GM23338 (cell line): Measurements from ENCODE around the gene RRP1.

Experiments
- CREB1 ChIP-seq: fragments of 250-450 bp; sonication (Bioruptor Pico); IDR thresholded peaks from 2 replicates; pipeline ENCODE4 v1.5.0; 2020; ENCODE audit warnings: low read depth, mild to moderate bottlenecking, moderate library complexity
- CTCF ChIP-seq, 2 experiments: fragments of 200-600 bp in 1 of 2; sonication (generic) in 1 of 2; conservative IDR thresholded peaks; 2 replicates each; pipeline versions ENCODE4 v1.5.1 to v1.6.1; 2016 to 2017; ENCODE audit warnings: antibody characterized with exemption in 2 of 2, low read depth in 2 of 2, mild to moderate bottlenecking in 2 of 2, moderate library complexity in 1 of 2
- ETS1 ChIP-seq: IDR thresholded peaks from 2 replicates; pipeline ENCODE4 v1.6.1; 2016; ENCODE audit warnings: antibody characterized with exemption
- EZH2 ChIP-seq: fragments of 200-600 bp; sonication (generic); IDR thresholded peaks from one replicate; pipeline ENCODE4 v1.8.0; 2017; ENCODE audit warnings: antibody characterized with exemption, mild to moderate bottlenecking, low read depth; ENCODE audit not compliant: unreplicated experiment
- EZH2phosphoT487 ChIP-seq: fragments of 200-600 bp; sonication (generic); IDR thresholded peaks from one replicate; pipeline ENCODE4 v1.8.1; 2018; ENCODE audit warnings: antibody characterized with exemption; ENCODE audit not compliant: unreplicated experiment
- JUNB ChIP-seq: IDR thresholded peaks from one replicate; pipeline ENCODE4 v1.6.1; 2016; ENCODE audit warnings: antibody characterized with exemption; ENCODE audit not compliant: unreplicated experiment
- NANOG ChIP-seq: IDR thresholded peaks from 2 replicates; pipeline ENCODE4 v1.6.1; 2016; ENCODE audit warnings: antibody characterized with exemption, borderline replicate concordance
- POLR2AphosphoS5 ChIP-seq: IDR thresholded peaks from 2 replicates; pipeline ENCODE4 v1.6.1; 2016; ENCODE audit warnings: antibody characterized with exemption, low read depth
- REST ChIP-seq: IDR thresholded peaks from one replicate; pipeline ENCODE4 v1.6.1; 2018; ENCODE audit warnings: antibody characterized with exemption; ENCODE audit not compliant: unreplicated experiment
- STAT1 ChIP-seq: IDR thresholded peaks from one replicate; pipeline ENCODE4 v1.6.1; 2016; ENCODE audit warnings: antibody characterized with exemption; ENCODE audit not compliant: unreplicated experiment
- ZNF114 ChIP-seq: fragments of 250-450 bp; sonication (Bioruptor Pico); IDR thresholded peaks from 2 replicates; pipeline ENCODE4 v1.5.0; 2020; ENCODE audit warnings: mild to moderate bottlenecking, moderate library complexity
- ZNF331 ChIP-seq: fragments of 250-450 bp; sonication (Bioruptor Pico); IDR thresholded peaks from 2 replicates; pipeline ENCODE4 v1.5.0; 2020; ENCODE audit warnings: low read depth, mild to moderate bottlenecking, moderate library complexity
- ZNF462 ChIP-seq: fragments of 250-450 bp; sonication (Bioruptor Pico); IDR thresholded peaks from 2 replicates; pipeline ENCODE4 v1.5.0; 2020; ENCODE audit warnings: mild to moderate bottlenecking, moderate library complexity

- TF ChIP-seq POLR2AphosphoS5: no peak
- TF ChIP-seq EZH2: no peak
- TF ChIP-seq CTCF (conservative IDR thresholded peaks at IDR 0.05; ENCODE audit: low read depth in 2 of 2): no peak
- TF ChIP-seq REST: no peak
- no peak for TF ChIP-seq NANOG
- TF ChIP-seq ZNF462: no peak
- TF ChIP-seq CREB1 (CRISPR knock-in tag): no peak
- TF ChIP-seq STAT1: no peak
- no peak for TF ChIP-seq ETS1
- no peak for TF ChIP-seq JUNB
- no peak for TF ChIP-seq EZH2phosphoT487
- TF ChIP-seq ZNF331 (CRISPR knock-in tag): no peak
- no peak for TF ChIP-seq ZNF114 (CRISPR knock-in tag)
These were observed 62.2 kb downstream of the RRP1 start for GRCh38 chr21:43851593-43851992.
